Measurements from ENCODE around the gene SPTLC3. TPM values are rescaled to one million over a fixed set of nuclear protein-coding genes. Genes with fewer than 3 reads are reported as not detected.

The SPTLC3 gene
- total and polyA plus RNA-seq, 2 of the 13 experiments (the other 11 are each of a cell fraction or from before 2014, with no cell fraction given): 20.5 to 95.6 TPM

DNA sequence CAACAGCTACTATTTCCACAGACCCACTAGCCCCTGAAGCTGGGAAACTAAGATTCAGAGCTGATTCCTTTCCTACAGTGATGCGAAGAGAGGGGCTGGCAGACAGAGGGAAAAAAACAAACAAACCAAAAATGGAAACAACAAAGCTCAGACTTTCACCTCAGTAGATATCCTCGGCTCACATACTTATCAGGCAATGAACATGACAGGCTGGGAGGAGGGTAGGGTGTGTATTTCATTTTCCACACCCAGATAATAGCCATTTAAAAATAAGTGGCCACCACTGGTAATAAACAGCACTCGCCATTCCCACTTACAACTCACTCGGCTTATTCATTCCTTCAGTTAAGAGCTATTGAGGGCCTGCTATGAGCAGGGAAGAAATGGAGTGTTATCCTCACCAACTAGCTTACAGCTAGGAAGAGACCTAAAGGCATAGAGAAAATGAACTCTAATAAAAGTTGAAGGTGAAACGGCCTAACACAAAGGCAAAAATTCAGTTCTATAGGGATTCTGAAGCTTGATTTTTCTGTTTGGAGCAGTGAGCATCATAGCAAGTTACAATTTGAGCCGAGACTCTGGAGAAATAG, 32.0 kb upstream of the SPTLC3 start (continued):
- TF ChIP-seq, protein P1, sequence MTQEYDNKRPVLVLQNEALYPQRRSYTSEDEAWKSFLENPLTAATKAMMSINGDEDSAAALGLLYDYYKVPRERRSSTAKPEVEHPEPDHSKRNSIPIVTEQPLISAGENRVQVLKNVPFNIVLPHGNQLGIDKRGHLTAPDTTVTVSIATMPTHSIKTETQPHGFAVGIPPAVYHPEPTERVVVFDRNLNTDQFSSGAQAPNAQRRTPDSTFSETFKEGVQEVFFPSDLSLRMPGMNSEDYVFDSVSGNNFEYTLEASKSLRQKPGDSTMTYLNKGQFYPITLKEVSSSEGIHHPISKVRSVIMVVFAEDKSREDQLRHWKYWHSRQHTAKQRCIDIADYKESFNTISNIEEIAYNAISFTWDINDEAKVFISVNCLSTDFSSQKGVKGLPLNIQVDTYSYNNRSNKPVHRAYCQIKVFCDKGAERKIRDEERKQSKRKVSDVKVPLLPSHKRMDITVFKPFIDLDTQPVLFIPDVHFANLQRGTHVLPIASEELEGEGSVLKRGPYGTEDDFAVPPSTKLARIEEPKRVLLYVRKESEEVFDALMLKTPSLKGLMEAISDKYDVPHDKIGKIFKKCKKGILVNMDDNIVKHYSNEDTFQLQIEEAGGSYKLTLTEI (CRISPR knock-in tag; conservative IDR thresholded peaks at IDR 0.05): no peak
- no peak for TF ChIP-seq ZNF749 (CRISPR knock-in tag; IDR thresholded peaks at IDR 0.05; ENCODE audit: borderline replicate concordance)
- 0 out of 4 replicates have a peak, but pooled peaks of 1 of the 2 experiments have one; percentile 21 for TF ChIP-seq POLR2A (IDR thresholded peaks at IDR 0.05; ENCODE audit: insufficient read depth in 1 of 2, low read depth in 2 of 2, low read length in 2 of 2)
- TF ChIP-seq MLLT10 (CRISPR knock-in tag; IDR thresholded peaks at IDR 0.05): no peak
- TF ChIP-seq ZBTB42 (CRISPR knock-in tag; IDR thresholded peaks at IDR 0.05): no peak
- TF ChIP-seq ERF (CRISPR knock-in tag; IDR thresholded peaks at IDR 0.05): peak; percentile 37; the same call in 1 of the 2 replicates
- TF ChIP-seq SRF (IDR thresholded peaks at IDR 0.05; ENCODE audit: low read depth, low read length): peak; percentile 72
- TF ChIP-seq PHF5A (CRISPR knock-in tag; IDR thresholded peaks at IDR 0.05; ENCODE audit: low read depth, unreplicated experiment): peak; percentile 26
- no peak for TF ChIP-seq AHR (CRISPR knock-in tag; IDR thresholded peaks at IDR 0.05)
- TF ChIP-seq, protein P2, sequence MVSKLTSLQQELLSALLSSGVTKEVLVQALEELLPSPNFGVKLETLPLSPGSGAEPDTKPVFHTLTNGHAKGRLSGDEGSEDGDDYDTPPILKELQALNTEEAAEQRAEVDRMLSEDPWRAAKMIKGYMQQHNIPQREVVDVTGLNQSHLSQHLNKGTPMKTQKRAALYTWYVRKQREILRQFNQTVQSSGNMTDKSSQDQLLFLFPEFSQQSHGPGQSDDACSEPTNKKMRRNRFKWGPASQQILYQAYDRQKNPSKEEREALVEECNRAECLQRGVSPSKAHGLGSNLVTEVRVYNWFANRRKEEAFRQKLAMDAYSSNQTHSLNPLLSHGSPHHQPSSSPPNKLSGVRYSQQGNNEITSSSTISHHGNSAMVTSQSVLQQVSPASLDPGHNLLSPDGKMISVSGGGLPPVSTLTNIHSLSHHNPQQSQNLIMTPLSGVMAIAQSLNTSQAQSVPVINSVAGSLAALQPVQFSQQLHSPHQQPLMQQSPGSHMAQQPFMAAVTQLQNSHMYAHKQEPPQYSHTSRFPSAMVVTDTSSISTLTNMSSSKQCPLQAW (CRISPR knock-in tag; IDR thresholded peaks at IDR 0.05): no peak
- TF ChIP-seq, protein P3, sequence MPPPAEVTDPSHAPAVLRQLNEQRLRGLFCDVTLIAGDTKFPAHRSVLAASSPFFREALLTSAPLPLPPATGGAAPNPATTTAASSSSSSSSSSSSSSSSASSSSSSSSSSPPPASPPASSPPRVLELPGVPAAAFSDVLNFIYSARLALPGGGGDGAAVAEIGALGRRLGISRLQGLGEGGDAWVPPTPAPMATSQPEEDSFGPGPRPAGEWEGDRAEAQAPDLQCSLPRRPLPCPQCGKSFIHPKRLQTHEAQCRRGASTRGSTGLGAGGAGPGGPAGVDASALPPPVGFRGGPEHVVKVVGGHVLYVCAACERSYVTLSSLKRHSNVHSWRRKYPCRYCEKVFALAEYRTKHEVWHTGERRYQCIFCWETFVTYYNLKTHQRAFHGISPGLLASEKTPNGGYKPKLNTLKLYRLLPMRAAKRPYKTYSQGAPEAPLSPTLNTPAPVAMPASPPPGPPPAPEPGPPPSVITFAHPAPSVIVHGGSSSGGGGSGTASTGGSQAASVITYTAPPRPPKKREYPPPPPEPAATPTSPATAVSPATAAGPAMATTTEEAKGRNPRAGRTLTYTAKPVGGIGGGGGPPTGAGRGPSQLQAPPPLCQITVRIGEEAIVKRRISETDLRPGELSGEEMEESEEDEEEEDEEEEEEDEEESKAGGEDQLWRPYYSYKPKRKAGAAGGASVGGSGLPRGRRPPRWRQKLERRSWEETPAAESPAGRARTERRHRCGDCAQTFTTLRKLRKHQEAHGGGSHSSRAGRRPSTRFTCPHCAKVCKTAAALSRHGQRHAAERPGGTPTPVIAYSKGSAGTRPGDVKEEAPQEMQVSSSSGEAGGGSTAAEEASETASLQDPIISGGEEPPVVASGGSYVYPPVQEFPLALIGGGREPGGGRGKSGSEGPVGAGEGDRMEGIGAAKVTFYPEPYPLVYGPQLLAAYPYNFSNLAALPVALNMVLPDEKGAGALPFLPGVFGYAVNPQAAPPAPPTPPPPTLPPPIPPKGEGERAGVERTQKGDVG (CRISPR knock-in tag; IDR thresholded peaks at IDR 0.05; ENCODE audit: borderline replicate concordance): no peak
- TF ChIP-seq SALL1 (CRISPR knock-in tag; IDR thresholded peaks at IDR 0.05): peak; percentile 30; the same call in 1 of the 2 replicates
- TF ChIP-seq, protein P4, sequence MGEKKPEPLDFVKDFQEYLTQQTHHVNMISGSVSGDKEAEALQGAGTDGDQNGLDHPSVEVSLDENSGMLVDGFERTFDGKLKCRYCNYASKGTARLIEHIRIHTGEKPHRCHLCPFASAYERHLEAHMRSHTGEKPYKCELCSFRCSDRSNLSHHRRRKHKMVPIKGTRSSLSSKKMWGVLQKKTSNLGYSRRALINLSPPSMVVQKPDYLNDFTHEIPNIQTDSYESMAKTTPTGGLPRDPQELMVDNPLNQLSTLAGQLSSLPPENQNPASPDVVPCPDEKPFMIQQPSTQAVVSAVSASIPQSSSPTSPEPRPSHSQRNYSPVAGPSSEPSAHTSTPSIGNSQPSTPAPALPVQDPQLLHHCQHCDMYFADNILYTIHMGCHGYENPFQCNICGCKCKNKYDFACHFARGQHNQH (CRISPR knock-in tag; IDR thresholded peaks at IDR 0.05): 0 out of 2 replicates have a peak, but pooled peaks have one; percentile 28
- TF ChIP-seq ZNF205 (CRISPR knock-in tag; IDR thresholded peaks at IDR 0.05): 0 out of 2 replicates have a peak, but pooled peaks have one; percentile 27
- TF ChIP-seq, protein P5, sequence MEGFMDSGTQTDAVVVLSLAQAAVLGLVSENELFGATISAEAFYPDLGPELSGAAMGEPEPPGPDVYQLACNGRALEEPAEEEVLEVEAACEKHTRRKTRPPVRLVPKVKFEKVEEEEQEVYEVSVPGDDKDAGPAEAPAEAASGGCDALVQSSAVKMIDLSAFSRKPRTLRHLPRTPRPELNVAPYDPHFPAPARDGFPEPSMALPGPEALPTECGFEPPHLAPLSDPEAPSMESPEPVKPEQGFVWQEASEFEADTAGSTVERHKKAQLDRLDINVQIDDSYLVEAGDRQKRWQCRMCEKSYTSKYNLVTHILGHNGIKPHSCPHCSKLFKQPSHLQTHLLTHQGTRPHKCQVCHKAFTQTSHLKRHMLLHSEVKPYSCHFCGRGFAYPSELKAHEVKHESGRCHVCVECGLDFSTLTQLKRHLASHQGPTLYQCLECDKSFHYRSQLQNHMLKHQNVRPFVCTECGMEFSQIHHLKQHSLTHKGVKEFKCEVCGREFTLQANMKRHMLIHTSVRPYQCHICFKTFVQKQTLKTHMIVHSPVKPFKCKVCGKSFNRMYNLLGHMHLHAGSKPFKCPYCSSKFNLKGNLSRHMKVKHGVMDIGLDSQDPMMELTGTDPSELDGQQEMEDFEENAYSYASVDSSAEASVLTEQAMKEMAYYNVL (CRISPR knock-in tag; IDR thresholded peaks at IDR 0.05; ENCODE audit: borderline replicate concordance): 0 out of 2 replicates have a peak, but pooled peaks have one; percentile 52
- TF ChIP-seq ZBTB20 (CRISPR knock-in tag; IDR thresholded peaks at IDR 0.05; ENCODE audit: borderline replicate concordance, low read depth): no peak
- no peak for TF ChIP-seq HES4 (CRISPR knock-in tag; IDR thresholded peaks at IDR 0.05; ENCODE audit: borderline replicate concordance)
- TF ChIP-seq SOX6 (IDR thresholded peaks at IDR 0.05): no peak
- peak; percentile 72 for TF ChIP-seq SOX6 (CRISPR knock-in tag; IDR thresholded peaks at IDR 0.05)
